HT1080 (cell line): ENCODE measurements around the gene GOLIM4. TPM values are rescaled to one million over a fixed set of nuclear protein-coding genes. Genes with fewer than 3 reads are reported as not detected.
"Not testable (repeated sequence)": the region's sequence is repeated elsewhere in the genome, so short reads cannot be mapped to it uniquely, and the experiment has no call there.

ENCODE experiments used
- DNase-seq: peaks from one replicate; pipeline ENCODE4 v3.0.0-alpha.2; 2015; ENCODE audit warnings: low read depth
- total RNA-seq: library from RNA; depleted of rRNA; stranded (reverse); fragments of >200 nt; shearing (Covaris generic); gene quantifications from 2 replicates; pipeline ENCODE4 v1.2.3, GENCODE V29; 2014

Gene GOLIM4
- total RNA-seq, 1 experiment from 2014 or later = 71.6 TPM

DNA sequence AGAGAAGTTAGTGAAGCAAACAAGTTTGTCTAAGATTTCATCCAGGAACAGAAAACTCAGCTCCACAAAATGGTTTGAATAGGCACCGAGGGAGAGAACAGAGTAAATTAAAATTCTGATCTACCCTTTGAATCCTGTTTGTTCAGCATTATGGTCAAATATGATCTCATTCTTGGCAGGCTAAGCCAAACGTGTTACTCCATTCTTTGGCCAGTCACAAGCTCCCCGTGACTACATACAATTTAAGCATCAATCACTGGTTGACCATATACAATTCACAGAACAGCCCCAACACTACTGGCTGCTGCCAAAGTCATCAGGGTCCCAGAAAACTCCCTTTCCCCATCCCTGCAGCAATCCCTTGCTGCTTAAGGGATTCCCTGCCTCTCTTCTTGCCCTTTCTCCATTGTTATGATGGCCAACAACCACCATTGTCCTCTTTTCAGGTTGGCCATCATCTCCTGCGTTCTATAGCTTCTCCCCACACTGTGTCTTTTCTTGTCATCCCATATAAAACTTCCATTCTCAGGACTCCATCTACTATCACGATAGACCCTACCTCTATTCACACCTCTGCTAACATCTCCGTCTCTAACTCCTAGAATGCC is 46.3 kb downstream of the GOLIM4 start:
- DNase-seq = no peak

DNA sequence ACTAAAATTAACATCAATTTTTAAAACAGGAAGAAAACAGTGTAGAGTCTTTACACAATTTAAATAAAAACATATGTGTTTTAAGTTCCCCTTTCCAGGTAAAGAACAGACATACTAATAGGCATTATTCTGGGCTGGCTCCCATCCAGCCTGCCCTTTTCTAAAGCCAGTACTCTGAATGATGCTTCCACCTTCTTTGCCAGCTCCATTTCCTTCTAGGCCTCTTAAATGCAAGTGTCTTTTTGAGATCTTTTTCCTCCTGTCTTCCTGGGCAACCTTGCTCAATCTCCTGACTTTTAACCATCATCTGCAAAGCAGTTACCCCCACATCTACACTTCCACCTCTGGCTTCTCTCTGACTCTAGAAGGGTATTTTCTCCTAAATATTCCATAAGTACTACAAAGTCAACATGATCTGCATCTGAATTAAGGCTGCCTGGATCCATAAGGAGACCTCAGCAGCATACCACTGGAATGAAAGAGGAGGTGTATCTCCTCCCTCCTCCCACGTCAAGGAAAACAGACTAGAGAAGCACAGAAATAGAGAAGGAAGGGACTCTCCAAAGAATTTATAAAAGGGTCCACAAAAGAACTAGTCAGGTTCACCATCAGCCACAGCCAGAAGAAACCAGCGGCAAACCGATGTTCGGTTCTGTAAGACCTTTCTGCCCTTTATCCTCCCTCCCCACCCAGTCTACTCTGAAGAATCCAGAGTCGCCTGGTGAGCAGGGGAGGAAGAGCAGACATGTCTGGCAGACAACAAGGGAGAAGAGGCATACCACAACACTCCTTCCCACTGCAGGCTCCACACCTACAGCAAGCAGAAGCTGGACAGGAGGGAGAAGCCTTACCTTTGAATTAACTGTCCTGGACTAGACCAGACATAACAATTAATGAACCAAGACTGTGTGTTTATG is 47.1 kb downstream of the GOLIM4 start:
- DNase-seq = no peak

DNA sequence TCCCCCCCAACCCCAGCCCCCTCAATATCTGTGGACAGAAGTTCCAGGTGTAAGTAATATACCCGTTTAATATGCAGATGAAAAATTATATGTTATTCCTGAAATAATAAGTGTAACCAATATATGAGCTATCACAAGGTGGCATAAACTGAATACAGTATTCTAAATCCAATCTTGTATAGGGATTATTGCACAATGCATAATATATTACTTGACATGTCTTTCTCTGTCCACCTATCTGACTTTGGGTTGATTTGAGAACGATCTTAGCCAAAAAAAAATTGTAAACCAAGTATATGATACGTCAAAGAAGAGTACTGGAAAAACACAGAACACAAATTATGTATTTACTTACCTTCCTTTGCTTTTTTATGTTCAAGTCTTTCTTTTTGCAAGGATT is 47.8 kb downstream of the GOLIM4 start:
- DNase-seq = no peak

DNA sequence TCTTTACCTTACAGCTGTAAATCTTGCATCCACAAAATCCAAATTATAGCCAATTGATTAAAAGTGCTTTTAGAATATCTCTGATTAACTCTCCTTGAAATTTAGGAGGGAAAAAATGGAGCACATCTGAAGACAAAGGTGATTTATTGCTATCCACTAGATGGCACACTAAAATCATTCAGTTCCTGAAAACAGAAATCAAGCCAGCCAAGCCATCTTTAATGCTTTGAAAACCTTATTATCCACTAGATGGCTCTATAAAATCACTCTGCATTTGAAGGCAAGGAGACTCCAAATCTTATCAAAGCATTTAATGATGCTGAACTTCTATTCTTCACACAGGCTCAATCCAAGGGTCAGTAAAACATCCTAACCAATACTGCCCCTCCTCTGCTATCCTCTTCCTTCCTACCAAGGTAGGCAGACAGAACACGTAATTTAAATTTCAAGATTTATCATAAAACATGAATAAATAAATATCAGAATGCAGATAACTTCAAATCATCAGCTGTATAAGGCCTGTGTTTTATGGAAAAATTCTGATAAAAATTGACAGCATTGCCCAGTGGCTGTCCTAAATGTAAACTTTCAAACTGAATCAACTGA is 48.4 kb downstream of the GOLIM4 start:
- DNase-seq = peak; percentile 87

DNA sequence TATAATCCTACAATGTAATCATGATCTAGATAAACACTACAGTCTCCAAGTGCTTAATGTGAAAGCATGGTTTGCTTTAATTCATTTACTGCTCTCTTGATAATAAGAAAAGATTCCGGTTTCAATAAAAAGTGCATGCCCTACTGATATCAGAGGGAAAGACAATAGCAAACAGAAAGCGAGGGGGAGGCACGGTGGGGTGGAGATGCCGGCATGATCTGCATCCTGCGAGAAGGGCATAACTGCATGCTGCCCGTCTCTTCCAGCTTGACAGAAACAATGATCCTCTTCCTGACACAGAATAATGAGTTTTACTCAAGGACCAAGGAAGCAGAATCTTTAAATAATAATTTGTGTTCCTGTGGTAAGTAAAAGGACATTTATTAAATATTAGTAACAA is 51.7 kb downstream of the GOLIM4 start:
- no peak for DNase-seq

DNA sequence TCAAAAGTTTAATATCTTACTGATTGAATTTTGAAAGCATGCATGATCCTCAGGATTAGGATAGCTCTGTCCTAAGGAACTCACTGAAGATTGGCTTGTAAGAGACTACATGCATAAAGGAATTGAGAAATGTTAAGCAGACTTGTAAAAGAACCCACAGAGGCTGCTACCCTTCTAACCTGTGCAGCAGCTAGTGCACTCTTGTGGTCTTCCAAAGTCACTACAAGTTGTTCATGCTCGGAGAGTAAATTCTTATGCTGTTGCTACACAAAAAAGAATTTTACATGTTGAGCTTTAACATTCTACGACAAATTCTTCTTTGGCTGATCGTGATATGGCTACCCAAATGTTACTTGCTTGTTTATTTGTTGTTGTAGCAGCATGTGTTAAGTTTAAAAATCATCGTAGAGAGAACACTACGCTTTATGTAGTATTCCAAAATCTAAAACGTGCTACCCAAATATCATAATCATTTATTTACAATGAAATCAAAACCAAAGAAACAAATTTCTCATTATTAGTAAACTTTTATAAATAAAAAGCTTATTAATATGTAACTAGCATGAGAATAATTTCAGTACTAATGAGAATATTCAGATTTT is 55.0 kb downstream of the GOLIM4 start:
- peak; percentile 63 for DNase-seq

DNA sequence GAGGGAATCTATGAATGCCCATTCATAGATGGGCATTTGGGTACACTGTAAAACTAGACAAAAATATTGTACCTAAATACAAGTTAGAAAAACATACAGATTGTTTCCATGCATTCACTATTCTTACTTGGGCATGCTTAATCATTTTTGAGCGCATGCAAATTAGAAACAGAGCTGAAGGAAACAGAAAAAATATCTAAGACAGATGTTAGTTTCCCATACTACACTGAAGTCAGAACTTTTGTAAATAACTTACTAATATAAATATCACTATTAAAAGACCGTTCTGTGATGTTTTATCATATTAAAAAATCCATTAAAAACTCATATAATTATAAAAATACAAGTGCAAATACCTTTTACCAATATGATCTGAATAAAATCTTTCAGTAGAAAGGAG is 58.7 kb downstream of the GOLIM4 start:
- DNase-seq = no peak

DNA sequence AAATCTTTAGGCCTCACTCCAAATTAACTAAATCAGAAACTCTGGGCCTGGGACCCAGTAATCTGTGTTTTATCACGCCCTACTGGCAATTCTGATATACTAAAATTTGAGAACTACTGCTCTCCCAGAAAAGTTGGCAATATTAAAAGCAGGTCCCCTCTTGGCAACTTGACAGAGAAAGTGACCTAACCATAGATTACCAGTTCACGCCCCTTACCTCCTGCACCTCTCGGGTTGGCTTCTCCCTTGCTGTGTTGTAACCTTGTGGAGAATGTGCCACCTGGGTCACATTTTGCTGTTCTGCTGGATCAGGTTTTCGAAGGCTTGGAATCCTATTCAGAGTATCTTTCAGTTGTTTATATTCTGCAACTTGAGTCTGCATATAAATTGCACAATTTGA is 59.1 kb downstream of the GOLIM4 start:
- DNase-seq = no peak

DNA sequence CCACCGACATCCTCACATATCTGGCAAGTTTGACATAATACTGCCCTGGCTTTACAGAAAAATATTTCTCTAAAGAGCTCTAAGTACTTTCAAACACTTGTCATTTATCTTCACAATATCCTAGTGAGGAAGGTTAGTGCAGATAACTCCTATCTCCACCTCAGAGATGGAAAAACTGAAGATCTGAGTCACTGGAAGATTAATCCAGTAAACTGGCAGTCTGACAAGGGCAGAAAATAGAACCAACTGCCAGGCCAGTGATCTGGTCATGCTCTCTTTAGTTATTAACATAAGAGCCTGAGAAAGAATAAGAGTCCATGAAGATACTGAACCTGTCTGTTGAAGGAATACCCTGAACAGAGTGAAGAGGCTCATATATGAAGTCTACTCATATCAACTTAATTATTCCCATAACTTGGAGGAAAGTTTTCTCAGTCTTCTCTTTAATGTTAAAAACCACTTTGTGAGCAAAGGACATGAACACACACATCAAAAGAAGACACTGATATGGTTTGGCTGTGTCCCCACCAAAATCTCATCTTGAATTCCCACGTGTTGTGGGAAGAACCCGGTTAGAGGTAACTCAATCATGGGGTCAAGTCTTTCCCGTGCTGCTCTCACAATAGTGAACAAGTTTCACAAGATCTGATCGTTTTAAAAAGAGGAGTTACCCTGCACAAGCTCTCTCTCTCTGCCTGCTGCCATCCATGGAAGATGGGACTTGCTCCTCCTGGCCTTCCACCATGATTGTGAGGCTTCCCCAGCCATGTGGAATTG is 61.4 kb downstream of the GOLIM4 start:
- DNase-seq = peak; percentile 73

DNA sequence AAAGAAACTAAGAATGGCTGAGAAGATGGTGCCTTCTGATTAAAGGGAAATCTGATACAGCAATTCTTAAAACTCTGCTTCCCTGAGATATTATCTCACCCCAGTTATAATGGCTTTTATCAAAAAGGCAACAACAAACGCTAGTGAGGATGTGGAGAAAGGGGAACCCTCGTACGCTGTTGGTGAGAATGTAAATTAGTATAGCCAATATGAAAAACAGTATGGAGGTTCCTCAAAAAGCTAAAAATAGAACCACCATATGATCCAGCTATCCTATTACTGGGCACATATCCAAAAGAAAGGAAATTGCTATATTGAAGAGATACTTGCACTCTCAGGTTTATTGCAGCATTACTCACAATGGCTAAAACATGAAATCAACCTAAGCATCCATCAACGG is 65.1 kb downstream of the GOLIM4 start:
- DNase-seq = no peak

DNA sequence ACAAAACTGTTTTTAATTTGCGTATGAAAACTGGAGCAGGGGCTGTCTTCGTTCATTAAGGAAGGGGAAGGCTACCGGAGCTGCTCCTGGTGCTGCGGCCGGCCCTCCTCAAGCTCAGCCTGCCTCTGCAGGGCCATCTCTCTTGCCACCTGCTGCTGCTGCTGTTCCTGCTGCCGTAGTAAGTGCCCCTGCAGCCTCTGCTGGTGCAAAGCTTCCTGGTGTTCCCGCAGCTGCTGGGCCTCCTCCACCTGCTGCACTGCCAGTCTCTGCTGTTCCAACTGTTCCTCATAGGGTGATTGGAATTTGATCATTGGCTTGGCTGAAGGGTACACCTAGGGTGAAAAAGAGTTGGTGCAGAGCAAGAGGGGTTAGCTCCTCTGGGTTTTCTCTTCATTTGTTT is 66.0 kb downstream of the GOLIM4 start:
- no peak for DNase-seq

DNA sequence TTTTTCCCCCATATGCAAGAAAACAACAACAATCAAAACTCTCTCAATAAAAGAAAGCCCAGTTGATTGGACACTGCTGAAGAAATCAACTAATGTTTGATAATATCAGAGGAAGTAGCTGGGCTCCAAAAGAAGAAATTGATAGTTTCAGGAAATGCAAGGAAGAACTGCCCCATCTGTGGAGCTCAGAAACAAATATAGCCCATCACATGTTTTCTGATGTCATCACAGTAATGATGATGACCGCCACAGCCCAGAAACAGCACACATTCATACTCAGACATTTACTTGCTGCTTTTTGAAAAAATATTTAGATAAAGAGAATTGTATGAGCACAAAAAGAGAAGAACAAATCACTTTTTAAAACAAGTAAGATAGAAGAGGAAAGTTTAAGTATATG is 67.6 kb downstream of the GOLIM4 start:
- DNase-seq = no peak

DNA sequence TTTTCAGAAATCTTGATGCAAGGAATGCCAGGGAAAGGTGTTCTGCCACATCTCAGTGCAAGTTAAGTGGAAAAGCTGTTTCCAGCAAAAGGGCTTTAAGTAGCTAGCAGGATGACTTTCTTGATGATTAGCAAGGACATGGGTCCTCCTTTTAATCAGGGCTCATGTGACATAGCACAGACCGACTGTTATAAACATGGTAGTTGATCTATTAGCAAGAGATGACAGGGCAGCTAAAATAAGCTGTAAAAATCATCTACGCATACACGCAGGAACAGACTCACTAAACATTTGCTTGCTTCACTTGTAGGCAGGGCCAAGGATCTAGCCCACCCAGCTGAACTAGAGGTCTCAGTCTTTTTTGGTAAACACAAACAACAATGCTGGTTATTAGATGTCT is 69.0 kb downstream of the GOLIM4 start:
- DNase-seq = no peak

DNA sequence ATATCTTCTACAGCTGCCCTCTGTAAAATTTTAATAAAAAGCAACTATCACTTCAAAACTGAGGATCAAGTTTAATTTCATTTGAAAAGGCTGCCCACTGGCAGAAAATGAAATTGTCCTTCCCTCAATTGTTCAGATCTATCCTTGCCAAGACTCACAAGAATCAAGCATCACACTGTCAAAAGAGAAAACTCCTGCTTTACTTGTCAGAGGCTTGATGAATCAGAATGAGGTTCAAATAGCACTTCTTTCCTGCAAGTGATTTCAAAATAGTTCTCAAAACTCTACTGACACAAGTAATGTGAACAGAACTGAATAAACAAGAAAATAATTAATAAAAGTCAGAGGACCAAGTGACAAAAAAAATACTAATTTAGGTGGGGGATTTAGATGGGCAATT is 70.6 kb downstream of the GOLIM4 start:
- DNase-seq = peak; percentile 55

DNA sequence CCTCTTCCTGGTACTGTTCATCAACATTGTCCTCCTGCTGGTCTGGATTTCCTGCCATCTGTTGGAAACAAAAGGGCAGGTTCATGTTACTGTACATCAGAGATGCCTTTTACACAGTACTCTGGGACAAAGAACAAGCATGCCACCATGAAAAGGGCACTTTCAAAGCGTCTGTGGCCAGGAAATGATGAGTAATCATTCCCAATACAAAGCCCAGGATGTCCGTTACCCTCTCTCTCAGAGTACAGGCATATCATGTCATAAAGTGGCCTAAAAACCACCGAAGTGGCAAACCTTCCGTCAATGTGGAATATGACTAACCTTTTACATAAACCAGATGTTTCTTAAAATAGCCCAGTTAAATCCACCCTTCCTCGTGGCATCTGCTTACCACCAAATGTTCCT is 71.2 kb downstream of the GOLIM4 start:
- peak; percentile 100 for DNase-seq

DNA sequence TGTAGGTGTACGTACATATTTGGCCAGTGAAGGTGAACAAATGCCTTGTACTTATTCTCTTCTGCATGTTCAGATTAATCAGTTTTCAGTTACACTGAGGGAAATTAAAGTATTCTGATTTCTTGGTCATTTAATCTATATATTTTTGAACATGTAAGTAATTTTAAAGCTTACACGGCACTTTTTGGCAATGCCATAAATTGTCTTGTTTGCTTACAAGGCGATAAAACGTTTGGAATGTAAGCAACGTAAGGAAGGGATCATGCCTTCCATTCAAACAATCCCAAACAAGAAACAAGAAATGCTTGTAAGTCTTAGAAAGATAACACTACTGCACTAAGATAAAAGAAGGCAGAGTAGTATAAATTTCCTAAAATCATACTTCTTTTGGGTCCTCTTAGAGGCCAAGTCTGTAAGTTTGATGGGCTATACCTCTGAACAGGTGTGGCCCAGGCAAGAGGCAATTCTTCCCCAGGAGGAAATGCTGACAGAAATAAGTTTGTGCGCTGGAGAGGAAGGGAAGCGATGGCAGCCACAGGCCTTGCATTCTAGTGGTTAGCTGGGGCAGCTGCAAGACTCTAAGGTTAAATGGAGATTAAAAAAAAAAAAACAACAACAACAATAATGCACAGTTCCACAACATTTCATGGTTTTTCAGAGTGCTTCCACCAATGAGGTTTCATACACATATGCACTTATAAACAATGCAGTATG is 73.8 kb downstream of the GOLIM4 start:
- DNase-seq = no peak

DNA sequence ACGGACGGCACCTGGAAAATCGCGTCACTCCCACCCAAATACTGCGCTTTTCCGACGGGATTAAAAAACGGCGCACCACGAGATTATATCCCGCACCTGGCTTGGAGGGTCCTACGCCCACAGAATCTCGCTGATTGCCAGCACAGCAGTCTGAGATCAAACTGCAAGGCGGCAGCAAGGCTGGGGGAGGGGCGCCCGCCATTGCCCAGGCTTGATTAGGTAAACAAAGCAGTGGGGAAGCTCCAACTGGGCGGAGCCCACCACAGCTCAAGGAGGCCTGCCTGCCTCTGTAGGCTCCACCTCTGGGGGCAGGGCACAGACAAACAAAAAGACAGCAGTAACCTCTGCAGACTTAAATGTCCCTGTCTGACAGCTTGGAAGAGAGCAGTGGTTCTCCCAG is 84.4 kb downstream of the GOLIM4 start:
- DNase-seq = not testable (repeated sequence)

DNA sequence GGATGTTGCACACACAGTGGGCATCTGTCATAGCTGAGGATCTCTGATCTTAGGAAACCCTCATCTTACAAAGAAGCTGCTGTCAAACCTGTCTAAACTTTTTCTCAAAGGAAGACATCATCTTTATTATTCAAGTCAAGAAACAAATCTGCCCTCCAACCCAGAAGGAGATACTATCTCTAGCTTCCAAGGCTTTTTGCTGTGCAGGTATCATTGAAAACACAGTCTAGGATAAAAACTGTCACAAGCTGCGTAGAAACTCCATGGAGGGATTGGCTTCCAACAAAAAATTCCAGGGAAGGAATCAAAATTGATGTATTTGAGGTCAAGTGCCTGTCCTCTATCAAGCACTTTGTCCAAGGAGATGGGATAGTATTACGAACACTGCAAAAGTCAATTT is 89.1 kb downstream of the GOLIM4 start:
- no peak for DNase-seq

DNA sequence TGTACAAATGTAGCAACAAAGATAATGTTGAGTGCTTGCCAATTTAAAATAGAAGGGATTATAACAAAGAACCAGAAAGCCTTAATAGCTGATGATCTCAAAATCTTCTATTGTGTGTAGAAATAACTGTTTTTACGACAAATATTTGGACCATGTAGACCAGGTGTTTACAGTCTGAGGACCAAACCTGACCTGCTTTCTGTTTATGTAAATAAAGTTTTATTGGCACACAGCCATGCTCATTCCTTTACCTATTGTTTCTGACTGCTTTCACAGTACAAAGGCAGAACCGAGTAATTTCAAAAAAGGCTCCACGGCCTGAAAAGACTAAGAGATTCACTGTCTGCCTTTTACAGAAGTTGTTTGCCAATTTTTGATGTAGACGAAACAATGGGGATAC is 91.8 kb downstream of the GOLIM4 start:
- no peak for DNase-seq

DNA sequence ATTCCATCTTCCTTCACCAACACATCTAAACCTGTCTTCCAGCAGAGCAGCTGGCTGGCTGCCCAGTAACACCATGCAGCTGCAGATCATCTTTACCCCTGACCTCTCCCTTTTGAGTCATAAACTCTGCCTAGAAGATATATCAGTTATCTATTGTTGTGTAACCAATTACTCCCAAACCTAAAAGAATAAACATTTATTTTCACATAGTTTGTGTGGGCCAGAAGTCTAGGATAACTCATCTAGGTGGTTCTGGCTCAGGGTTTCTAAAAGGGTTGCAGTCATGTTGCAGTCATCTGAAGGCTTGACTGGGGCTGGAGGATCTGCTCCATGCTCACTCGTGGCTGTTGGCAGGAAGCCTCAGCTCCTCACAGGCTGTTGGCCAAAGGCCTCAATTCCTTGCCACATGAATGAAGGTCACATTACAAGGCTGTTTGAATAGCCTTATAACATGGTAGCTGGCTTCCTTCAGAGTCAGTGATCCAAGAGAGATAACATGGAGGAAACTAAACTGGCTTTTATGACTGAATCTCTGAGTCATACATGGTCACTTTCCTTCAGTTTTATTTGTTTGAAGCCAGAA is 92.8 kb downstream of the GOLIM4 start:
- peak; percentile 95 for DNase-seq
